HTERT RPE-1 (cell line): ENCODE data around the gene DNAJB5.
"Not testable (repeated sequence)": the region's sequence is repeated elsewhere in the genome, so short reads cannot be mapped to it uniquely, and the experiment has no call there.

ENCODE experiments used
- in situ Hi-C: fragments of 300-500 bp; cut with MboI; formaldehyde crosslinking; loops from 4 replicates; pipeline ENCODE4 v1.14.3; 2020; ENCODE audit warnings: low sequenced_read_pairs

DNAJB5 gene

GRCh38 chr9:34998266-34998665 lies 8.7 kb downstream of the DNAJB5 start:
- in situ Hi-C loops: no loop called here

DNA sequence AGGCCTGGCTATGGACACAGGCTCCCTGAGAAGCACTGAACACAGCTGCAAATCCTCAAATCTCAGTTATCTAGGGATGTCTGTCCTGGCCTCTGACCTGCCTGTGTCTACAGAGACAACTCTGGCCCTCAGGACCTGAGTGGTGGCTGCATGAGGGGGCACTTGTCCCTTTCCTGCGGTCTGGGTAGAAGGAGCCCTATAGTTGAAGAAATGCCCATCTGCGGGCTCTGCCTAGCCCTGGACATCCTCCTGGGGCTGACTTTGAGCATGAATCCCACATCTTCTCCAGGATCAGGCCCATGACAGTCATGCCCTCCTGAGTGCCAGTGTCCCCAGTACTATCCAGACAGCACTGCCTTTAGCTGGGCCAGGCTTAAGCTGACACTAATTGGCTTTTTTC lies 10.0 kb downstream of the DNAJB5 start:
- in situ Hi-C loops: no loop called here

DNA sequence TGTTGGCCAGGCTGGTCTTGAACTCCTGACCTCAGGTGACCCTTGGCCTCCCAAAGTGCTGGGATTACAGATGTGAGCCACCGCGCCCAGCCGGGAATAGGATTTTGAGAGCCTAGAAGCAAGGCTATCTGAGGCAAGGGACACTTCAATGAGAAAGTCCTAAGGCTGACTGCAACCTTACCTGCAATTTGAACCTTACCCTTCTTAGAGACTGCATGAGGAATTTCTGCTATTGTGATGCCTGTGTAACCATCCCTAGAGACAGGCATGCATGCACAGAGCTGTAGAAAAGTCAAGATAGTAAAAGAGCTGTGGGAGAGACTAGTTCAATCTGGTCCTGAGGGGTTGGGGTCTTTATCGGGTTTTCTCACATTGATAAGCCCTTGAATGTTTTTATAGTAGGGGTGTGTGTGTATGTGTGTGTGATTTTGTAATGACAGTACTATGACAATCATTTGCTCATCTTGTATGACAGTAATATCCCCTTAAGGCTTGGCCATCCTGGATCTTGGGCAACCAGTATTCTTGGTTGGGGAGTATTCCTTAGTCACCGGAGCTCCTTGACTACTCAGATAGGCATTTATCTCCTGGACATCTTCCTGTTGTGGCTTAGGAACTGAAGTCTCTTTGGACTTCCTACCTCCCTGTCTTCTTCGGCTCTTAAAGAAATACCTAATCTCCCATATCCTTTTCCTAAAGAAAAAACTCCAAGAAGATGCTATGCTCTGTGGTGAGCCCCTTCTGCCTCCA lies 11.2 kb downstream of the DNAJB5 start:
- in situ Hi-C loops: no loop called here

DNA sequence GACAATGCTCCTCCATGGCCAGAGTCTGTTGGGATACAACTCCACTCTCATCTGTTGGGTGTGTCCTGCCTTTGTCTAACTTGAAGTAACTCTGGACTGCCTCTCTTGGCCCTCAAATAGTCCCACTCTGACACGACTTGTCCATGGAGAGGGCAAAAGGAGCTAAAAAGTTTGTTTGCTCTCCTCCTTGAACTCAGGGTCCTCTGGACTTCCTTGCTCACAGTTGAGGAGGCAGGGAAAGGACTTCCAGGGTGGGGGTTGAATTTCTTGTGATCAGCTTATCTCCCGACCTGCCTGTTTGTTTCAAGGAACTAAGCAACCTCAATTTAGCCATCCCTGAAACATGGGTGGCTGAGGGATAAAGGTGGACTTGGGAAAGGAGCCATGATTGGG lies 11.7 kb downstream of the DNAJB5 start:
- in situ Hi-C loops: no loop called here

GRCh38 chr9:35001803-35002502 lies 12.4 kb downstream of the DNAJB5 start:
- in situ Hi-C loops: no loop called here

- in situ Hi-C loops: no loop called here
These were observed 13.1 kb downstream of the DNAJB5 start for GRCh38 chr9:35002623-35003022.

GRCh38 chr9:35004299-35004698 lies 14.8 kb downstream of the DNAJB5 start:
- in situ Hi-C loops: not testable (repeated sequence)

DNA sequence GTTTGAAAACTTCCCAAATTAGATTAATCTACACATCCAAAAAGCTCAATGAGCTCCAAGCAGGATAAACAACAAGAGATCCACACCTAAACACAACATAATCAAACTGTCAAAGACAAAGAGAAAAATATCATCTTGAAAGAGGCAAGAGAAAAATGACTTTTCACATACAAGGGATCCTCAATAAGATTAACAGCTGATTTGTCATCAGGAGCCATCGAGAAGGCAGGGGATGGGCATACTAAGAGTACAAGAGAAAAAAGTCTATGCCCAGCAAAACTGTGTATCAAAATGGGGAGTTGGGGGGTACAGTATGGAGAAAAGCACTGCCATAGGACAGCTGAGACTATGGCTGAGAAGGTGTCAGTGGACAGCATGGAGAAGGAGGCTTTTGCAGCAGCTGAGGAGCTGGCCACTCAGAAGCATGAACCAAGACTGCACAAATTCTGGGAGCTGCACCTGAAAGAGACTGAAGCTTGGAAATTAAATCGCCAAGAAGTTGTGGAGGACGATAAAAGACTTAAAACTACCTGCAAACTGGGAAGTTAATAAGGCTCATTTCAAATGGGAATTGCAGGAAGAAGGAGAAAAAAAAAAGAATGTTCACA lies 20.9 kb downstream of the DNAJB5 start:
- in situ Hi-C loops: no loop called here

DNA sequence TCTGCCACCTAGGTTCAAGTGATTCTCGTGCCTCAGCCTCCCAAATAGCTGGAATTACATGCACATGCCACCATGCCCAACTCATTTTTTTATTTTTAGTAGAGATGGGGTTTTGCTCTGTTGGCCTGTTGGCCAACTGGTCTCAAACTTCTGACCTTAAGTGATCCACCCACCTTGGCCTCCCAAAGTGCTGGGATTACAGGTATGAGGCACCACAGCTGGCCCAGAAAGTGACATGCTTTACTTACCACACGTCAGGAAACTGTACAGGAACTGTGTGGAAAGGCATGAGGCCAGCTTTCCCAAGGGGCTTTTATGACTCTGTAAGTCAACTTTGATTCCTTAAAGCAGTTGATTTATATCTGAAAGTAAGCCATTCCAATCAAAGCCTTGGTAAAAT lies 25.0 kb downstream of the DNAJB5 start:
- in situ Hi-C loops: no loop called here

- in situ Hi-C loops: not testable (repeated sequence)
These were observed 33.9 kb downstream of the DNAJB5 start for GRCh38 chr9:35023443-35023842.

DNA sequence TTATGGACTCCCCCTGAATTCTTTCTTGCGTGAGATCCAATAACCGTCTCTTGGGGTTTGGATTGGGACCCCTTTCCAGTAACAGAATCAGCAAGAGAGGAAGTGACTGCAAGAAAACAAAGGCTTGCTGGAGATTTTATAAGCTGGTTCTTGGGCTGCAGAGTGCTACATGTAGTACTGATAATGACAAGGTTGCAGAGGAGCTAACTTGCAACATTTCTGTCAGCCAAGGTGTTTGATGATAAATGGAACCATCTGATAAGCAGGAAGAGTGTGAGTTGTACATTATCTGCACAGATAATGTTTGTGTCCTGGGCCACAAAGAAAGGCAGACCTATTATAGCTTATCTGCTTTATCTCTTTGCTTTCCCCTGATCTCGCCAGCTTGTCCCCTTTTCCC lies 37.1 kb downstream of the DNAJB5 start:
- in situ Hi-C loops: no loop called here

DNA sequence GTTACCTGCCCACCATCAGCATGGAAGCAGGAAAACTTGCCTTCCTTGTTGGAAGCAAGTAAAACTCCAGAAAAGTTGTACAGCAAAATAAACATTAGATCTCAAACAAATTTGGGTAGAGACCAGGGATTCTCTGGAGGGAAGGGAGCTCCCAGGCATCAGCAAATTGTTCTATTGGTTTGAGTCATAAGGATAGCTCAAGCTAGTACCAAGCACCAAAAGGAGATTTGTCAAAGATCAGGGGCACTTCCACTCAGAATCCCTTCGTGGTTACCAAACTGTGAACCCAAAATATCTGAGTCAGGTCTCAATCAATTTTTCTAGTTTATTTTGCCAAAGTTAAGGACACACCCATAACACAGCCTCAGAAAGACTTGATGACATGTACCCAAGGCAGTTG lies 37.8 kb downstream of the DNAJB5 start:
- in situ Hi-C loops: no loop called here

GRCh38 chr9:35027860-35028259 lies 38.3 kb downstream of the DNAJB5 start:
- in situ Hi-C loops: no loop called here

DNA sequence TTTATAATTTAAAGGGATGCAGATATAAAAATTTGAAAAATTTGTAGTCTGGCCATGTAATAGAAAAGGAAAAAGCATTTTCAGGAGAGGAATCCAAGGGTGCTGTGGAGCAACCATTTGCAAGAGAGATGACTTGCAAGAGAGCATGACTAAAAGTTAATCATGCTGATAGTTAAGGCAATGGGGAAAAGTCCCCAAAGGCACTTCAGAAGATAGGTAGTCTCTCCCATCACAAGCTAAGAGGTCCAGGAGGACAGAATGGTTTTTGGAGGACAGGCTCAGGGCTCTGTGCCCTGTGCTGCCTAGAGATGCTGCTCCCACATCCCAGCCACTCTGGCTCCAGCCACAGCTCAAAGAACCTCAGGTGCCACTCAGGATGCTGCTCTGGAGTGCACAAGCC lies 38.8 kb downstream of the DNAJB5 start:
- in situ Hi-C loops: no loop called here

GRCh38 chr9:35029241-35029640 lies 39.7 kb downstream of the DNAJB5 start:
- in situ Hi-C loops: no loop called here

DNA sequence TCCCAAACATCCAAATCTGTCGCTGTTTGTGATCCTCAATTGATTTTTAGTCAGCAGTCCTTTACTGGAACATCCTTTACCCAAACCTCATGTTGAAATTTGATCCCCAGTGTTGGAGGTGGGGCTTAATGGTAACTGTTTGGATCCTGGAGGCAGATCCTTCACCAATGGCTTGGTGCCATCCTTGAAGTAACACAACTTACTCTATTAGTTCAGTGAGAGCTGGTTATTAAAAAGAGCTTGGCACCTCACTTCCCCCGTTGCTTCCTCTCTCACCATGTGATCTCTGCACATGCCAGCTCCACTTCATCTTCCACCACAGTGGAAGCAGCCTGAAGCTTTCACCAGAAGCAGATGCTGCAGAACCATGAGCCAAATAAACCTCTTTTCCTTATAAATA lies 40.3 kb downstream of the DNAJB5 start:
- in situ Hi-C loops: no loop called here

DNA sequence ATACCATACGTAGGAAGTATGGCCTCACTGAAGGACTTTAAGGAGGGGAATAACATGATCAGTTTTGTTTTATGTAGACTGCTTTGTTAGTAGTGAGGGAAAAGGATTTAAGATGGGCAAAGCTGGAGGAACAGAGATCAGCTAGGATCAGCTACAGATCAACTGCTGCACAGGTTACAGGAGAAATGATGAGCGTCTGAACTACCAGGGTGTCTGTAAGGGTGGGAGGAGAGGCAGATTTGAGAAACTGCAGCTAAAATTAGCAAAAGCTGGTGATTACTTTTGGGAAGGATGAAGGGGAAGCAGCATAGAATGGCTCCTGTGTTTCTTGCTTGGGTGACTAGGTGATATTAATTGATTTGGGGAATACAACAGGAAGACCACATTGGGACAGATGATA lies 43.6 kb downstream of the DNAJB5 start:
- in situ Hi-C loops: no loop called here

- in situ Hi-C loops: no loop called here
These were observed 46.5 kb downstream of the DNAJB5 start for GRCh38 chr9:35035851-35036701.

DNA sequence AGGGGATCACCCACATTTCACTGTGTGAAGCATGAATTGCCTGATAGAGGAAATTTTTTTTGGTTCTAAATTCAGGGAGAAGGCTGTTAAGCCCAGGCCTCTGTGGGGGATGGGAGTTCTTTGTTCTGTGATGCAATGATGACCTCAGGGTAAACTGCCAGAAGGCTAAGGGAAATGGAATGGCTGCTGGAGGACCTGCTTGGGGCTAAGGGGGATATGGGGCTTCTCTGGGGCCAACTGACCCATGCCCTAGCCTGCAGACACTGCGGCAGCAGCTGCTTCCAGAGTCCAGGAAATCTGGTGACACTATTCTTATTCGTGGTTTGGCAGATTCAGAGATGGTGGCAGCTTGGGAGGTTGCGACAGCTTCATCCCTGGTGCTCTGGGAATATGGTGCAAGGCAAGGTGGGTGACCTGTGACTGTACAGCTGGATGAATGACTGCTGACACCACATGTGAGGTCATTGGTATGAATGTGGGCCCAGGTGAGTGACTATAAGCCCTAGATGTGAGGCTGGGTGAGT lies 52.6 kb downstream of the DNAJB5 start:
- in situ Hi-C loops: no loop called here

DNA sequence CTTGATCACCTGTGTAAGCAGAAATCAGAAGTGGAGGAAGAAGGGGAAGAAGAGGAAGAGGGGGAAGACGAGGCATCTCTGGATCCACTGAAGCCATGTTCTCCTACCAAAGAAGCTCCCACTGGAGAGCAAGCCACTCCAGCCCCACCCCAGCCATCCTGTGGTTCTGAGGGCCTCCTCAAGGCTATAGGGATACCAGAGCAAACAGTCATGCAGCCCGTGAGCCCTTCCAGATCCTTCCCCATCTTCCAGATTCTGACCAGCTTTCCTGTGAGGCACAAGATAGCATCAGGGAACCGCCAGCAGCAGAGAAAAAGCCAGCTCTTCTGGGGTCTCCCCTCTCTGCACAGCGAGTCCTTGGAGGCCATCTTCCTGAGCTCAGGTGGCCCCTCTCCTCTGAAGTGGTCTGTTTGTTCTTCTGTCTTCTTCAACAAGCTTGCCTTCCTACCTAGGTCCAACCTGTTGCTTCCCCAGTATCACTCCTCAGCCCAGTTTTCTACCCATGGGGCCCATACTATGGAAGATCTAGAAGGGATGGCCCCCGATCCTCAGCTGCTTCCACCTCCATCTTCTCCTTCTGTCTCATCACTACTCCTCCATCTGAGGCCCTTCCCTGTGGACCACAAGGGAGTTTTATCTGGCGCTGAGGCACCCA lies 53.5 kb downstream of the DNAJB5 start:
- in situ Hi-C loops: no loop called here

DNA sequence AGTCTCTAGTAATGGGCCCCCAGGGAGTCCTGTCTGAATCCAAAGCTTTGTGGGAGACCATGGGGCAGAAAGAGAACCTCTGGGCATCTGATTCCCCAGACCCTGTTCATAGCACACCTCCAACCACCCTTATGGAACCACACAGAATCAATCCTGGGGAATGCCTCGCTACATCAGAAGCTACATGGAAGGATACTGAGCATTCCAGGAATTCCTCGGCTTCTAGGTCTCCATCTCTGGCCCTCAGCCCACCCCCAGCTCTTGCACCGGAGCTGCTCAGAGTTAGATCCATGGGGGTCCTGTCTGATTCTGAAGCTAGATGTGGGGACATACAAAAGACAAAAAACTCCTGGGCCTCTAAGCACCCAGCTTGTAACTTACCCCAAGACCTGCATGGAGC lies 54.5 kb downstream of the DNAJB5 start:
- in situ Hi-C loops: no loop called here
